Measurements from ENCODE around the gene RRP36.

DNA sequence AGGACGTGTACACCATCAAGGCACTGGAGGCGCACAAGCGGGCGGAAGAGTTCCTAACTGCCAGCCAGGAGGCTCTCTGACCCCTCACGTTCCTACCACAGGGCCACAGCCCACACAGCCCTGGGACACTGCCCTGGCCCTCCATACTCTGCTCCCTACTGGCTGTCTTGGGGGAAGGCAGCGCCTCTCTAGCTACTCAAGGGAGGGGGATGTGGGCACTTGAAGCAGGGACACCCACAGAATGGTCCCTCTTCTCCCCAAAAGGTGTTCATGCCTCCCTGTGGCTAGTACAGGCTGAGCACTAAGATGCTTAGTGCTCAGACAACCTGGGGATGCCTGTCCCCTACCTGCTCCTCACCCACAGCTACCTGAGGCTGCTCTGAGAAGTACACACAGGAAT, 10.2 kb upstream of the RRP36 start:
- TF ChIP-seq, protein P1, sequence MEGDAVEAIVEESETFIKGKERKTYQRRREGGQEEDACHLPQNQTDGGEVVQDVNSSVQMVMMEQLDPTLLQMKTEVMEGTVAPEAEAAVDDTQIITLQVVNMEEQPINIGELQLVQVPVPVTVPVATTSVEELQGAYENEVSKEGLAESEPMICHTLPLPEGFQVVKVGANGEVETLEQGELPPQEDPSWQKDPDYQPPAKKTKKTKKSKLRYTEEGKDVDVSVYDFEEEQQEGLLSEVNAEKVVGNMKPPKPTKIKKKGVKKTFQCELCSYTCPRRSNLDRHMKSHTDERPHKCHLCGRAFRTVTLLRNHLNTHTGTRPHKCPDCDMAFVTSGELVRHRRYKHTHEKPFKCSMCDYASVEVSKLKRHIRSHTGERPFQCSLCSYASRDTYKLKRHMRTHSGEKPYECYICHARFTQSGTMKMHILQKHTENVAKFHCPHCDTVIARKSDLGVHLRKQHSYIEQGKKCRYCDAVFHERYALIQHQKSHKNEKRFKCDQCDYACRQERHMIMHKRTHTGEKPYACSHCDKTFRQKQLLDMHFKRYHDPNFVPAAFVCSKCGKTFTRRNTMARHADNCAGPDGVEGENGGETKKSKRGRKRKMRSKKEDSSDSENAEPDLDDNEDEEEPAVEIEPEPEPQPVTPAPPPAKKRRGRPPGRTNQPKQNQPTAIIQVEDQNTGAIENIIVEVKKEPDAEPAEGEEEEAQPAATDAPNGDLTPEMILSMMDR (IDR thresholded peaks at IDR 0.05), result no peak
- TF ChIP-seq POLR2A (IDR thresholded peaks at IDR 0.05), result no peak
